Suppressor macrophage treated with lipopolysaccharide for 4 hours (primary cell): Measurements from ENCODE around the gene SUPT3H.
"Not testable (repeated sequence)": the region's sequence is repeated elsewhere in the genome, so short reads cannot be mapped to it uniquely, and the experiment has no call there.

Experiments used
- DNase-seq: peaks from one replicate; pipeline ENCODE4 v3.0.0-alpha.2; 2020

SUPT3H gene

GRCh38 chr6:45044510-45045252 lies 333.1 kb downstream of the SUPT3H start:
- DNase-seq = no peak

DNA sequence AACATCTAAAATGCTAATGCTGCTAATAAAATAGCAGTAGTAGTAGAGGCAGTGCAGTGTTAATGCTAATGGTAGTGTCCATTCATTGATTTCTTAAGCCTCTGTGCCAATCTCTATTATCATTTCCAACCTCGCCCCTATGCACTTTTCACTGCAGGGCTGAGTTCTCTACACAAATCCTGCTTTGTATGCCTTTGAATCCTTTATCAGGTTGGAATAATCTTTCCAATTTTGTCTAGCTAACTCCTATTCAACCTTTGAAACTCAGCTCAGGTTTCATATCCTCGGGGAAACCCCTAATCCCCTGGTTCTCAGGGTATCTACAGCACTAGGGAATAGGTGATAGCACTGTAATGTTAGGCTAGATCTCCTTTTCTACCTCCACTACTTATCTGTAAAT lies 333.6 kb downstream of the SUPT3H start:
- no peak for DNase-seq

DNA sequence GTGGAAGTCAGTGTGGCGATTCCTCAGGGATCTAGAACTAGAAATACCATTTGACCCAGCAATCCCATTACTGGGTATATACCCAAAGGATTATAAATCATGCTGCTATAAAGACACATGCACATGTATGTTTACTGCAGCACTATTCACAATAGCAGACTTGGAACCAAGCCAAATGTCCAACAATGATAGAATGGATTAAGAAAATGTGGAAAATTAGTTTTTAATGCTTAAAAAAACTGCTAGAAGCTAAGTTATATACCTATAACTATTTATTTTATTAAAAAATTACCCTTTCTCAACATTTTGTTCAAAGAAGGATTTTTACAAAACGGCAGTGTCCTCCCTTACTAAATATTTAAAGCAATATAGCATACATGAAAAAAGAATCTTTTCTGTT lies 335.1 kb downstream of the SUPT3H start:
- not testable (repeated sequence) for DNase-seq

DNA sequence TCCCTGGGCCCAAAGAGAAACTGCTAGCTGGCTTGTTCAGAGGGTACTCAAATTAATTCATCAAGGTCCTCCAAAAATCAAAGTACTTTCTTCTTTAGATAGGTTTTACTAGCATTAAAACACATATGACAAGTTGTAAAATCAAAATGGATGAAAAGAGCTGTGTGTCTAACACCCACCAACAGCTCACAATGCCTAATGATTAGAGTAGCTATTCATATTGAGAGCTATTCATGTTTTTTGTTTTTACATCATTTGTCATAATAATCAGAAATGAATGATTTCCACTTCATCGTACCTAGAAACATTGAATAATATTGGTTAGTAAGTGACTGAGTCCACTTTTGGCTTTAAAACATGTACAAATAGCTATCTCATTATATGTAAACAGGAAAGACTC lies 339.5 kb downstream of the SUPT3H start:
- DNase-seq = no peak

DNA sequence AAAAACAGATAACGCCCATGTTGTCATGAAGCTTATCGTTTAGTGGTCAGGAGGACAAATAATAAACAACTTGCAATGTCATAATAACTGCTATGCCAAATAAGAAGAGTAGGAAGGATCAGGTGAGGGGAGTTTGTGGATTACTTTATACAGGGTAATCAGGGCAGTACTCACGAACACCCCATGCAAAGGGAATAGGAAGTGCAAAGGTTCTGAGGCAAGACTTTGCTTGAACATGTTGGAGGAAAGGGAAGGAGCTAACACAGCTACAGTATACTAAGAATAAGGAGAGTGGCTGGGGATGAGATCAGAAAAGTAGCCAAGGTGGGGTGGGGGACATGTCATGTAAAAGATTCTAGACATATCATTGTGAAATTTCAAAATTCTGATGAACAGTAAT lies 341.6 kb downstream of the SUPT3H start:
- no peak for DNase-seq

- DNase-seq = no peak
Observed at GRCh38 chr6:45032426-45032825, 345.3 kb downstream of the SUPT3H start.

DNA sequence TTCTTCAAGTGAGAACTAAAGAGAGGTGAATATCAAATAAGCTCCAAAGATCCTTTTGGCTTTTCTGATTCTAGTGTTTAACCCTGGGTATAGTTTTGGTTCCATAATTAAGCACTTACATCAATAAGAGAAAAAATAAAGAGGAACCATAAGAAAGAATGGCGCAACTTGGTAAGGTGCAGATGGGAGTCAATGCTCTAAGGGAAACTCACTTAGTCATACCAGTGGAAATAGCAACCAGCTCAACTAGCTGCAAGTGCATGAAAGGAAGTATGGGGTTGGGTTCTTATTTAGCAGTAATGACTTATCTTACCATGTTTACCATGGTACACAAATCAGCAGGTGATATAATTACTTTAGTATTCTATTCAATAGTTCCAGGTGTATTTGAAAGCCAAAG lies 346.1 kb downstream of the SUPT3H start:
- peak; percentile 92 for DNase-seq

GRCh38 chr6:45027126-45027525 lies 350.6 kb downstream of the SUPT3H start:
- peak; percentile 34 for DNase-seq

GRCh38 chr6:45026003-45026516 lies 351.7 kb downstream of the SUPT3H start:
- peak; percentile 27 for DNase-seq

DNA sequence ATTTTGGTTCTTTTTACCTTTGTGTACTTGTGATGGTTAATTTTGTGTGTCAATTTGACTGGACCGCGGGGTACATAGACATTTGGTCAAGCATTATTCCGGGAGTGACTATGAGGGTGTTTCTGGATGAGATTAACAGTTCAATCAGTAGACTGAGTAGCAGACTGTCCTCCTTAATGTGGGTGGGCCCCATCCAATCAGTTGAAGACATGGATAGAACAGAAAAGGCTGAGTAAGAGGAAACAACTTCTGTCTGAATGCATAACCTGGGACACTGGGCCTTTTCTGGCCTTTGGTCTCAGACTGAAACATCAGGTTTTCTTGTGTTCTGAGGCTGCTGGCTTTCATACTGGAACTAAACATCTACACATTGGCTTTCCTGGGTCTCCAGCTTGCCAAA lies 353.1 kb downstream of the SUPT3H start:
- DNase-seq = no peak

- no peak for DNase-seq
Observed at GRCh38 chr6:45021676-45022075, 356.1 kb downstream of the SUPT3H start.

DNA sequence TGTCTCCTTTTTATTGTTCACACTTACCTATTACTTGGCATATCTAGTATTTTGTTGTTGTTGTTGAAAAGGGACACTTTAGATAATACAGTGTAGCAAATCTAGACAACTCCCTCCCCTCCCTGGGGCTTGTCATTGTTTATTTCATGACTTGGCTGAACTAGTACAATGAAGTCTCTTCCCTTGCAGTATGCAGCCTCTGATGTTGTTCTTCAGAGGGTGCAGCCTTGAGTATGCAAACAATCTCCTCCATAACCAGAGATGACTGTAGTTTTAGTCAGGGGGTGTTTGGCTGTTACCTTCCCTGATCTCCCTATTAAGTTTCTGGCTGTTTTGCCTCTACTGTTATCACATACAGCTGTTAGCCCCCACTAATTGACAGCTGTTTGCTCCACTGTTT lies 365.0 kb downstream of the SUPT3H start:
- no peak for DNase-seq

DNA sequence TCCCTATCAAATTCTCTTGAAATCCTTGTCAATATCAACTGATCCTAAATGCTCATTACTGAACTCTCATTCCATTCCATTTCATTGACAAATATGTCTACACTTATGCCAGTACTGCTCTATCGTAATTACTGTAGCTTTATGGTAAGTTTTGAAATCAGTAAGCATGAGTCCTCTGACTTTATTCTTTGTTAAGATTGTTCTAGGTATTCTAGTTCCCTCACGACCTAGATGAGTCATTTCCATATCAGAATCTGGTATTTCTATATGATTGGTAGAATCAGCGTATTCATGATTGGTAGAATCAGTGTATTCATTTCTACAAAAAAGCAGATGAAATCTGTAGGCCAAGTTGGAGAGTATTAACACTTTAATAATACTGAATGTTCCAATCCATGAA lies 368.2 kb downstream of the SUPT3H start:
- no peak for DNase-seq

GRCh38 chr6:45006893-45007292 lies 370.8 kb downstream of the SUPT3H start:
- DNase-seq = no peak

GRCh38 chr6:45003961-45004360 lies 373.8 kb downstream of the SUPT3H start:
- peak; percentile 5 for DNase-seq

GRCh38 chr6:45003387-45003786 lies 374.3 kb downstream of the SUPT3H start:
- peak; percentile 75 for DNase-seq

GRCh38 chr6:45002390-45003105 lies 375.2 kb downstream of the SUPT3H start:
- peak; percentile 37 for DNase-seq

DNA sequence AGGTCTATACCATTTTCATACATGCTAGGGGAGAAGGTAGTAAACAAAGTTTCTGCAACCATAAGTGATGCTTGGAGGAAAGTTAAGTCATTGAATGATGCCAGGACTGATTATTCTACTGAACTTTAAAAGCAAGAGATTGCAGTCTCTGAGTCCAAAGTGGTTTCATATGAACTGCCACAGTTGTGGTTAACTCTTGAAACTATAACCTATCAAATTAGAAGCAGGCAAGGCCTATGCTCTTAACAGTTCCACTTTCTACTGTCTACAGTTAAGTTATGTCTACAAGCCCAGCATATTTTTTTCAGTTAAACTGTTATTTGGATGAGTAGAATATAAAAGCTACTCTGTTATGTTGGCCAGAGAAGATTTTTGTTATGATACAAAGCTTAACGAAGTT lies 376.1 kb downstream of the SUPT3H start:
- DNase-seq = peak; percentile 10

GRCh38 chr6:45000833-45001232 lies 376.9 kb downstream of the SUPT3H start:
- no peak for DNase-seq

- DNase-seq = no peak
Observed at GRCh38 chr6:44999066-44999465, 378.7 kb downstream of the SUPT3H start.

GRCh38 chr6:44995486-44996132 lies 382.1 kb downstream of the SUPT3H start:
- DNase-seq = no peak

- no peak for DNase-seq
Observed at GRCh38 chr6:44989391-44989790, 388.3 kb downstream of the SUPT3H start.

- DNase-seq = no peak
Observed at GRCh38 chr6:44985006-44985405, 392.7 kb downstream of the SUPT3H start.
